GM21447 (cell line): ENCODE results near the gene NOB1.
A peak's percentile ranks its signal among the peaks of the same experiment; 100 is the strongest.
"Not testable (repeated sequence)": the region's sequence is repeated elsewhere in the genome, so short reads cannot be mapped to it uniquely, and the experiment has no call there.

ENCODE experiments used
- ATAC-seq: cut with Tn5 transposase; IDR thresholded peaks from one replicate; pipeline ENCODE4 v1.9.1; 2021; ENCODE audit not compliant: unreplicated experiment

The NOB1 gene

GRCh38 chr16:69754469-69755310 is at the start of gene NOB1:
Gene NOB1, minus strand, starts transcription at chr16:69754926. Its CDS starts 16 bp downstream, at chr16:69754910.
- ATAC-seq = peak; percentile 84

GRCh38 chr16:69804297-69804696 is 49.6 kb upstream of the NOB1 start:
- no peak for ATAC-seq

GRCh38 chr16:69799611-69800031 is 44.9 kb upstream of the NOB1 start:
- no peak for ATAC-seq

GRCh38 chr16:69798466-69798865 is 43.7 kb upstream of the NOB1 start:
- ATAC-seq = no peak

- ATAC-seq = no peak
Observed at GRCh38 chr16:69796285-69797118, 41.8 kb upstream of the NOB1 start.

- no peak for ATAC-seq
Observed at GRCh38 chr16:69794486-69794885, 39.8 kb upstream of the NOB1 start.

- no peak for ATAC-seq
Observed at GRCh38 chr16:69793526-69793925, 38.8 kb upstream of the NOB1 start.

GRCh38 chr16:69791391-69791847 is 36.7 kb upstream of the NOB1 start:
- ATAC-seq = not testable (repeated sequence)

GRCh38 chr16:69787883-69788282 is 33.2 kb upstream of the NOB1 start:
- no peak for ATAC-seq

- ATAC-seq = no peak
Observed at GRCh38 chr16:69784586-69784985, 29.9 kb upstream of the NOB1 start.

- ATAC-seq = no peak
Observed at GRCh38 chr16:69781118-69781517, 26.4 kb upstream of the NOB1 start.

- ATAC-seq = no peak
Observed at GRCh38 chr16:69779724-69780123, 25.0 kb upstream of the NOB1 start.

- no peak for ATAC-seq
Observed at GRCh38 chr16:69775563-69775962, 20.8 kb upstream of the NOB1 start.

- peak; percentile 52 for ATAC-seq
Observed at GRCh38 chr16:69773260-69773947, 18.7 kb upstream of the NOB1 start.

GRCh38 chr16:69771651-69771967 is 16.9 kb upstream of the NOB1 start:
- no peak for ATAC-seq

- ATAC-seq = no peak
Observed at GRCh38 chr16:69769404-69769803, 14.7 kb upstream of the NOB1 start.

- no peak for ATAC-seq
Observed at GRCh38 chr16:69768666-69769065, 13.9 kb upstream of the NOB1 start.

GRCh38 chr16:69767459-69768229 is 12.9 kb upstream of the NOB1 start:
- no peak for ATAC-seq

- no peak for ATAC-seq
Observed at GRCh38 chr16:69763599-69763942, 8.8 kb upstream of the NOB1 start.

GRCh38 chr16:69762814-69763598 is 8.3 kb upstream of the NOB1 start:
- no peak for ATAC-seq
